ENCODE data around the gene ATE1. TPM values are rescaled to one million over a fixed set of nuclear protein-coding genes. Genes with fewer than 3 reads are reported as not detected.
"Not testable (repeated sequence)": the region's sequence is repeated elsewhere in the genome, so short reads cannot be mapped to it uniquely, and the experiment has no call there.

The ATE1 gene
- total and polyA plus RNA-seq, 2 experiments from 2014 or later: 16.9 to 48.9 TPM

- no peak for DNase-seq (ENCODE audit: low spot score)
- Histone ChIP-seq H2AFZ (no peak overlapping the region), H3K79me2 (peaks cover 9% of the 10 kb centered on the region), H3K27me3 (no peaks in the 10 kb centered on the region), H3K36me3 (replicated peaks; ENCODE audit: insufficient read depth, low read depth) (no peaks in the 10 kb centered on the region), H3K4me1 (ENCODE audit: insufficient read depth) (no peaks in the 10 kb centered on the region), H3K4me3 (no peak overlapping the region), H3K9me2 (replicated peaks; ENCODE audit: insufficient read depth) (no peaks in the 10 kb centered on the region), H4K20me1 (ENCODE audit: insufficient read depth, poor library complexity, severe bottlenecking) (no peaks in the 10 kb centered on the region), H3K27ac (no peak overlapping the region), H3K9me3 (ENCODE audit: low read depth) (no peaks in the 10 kb centered on the region), H3K4me2 (no peak overlapping the region)
- TF ChIP-seq, protein P1, sequence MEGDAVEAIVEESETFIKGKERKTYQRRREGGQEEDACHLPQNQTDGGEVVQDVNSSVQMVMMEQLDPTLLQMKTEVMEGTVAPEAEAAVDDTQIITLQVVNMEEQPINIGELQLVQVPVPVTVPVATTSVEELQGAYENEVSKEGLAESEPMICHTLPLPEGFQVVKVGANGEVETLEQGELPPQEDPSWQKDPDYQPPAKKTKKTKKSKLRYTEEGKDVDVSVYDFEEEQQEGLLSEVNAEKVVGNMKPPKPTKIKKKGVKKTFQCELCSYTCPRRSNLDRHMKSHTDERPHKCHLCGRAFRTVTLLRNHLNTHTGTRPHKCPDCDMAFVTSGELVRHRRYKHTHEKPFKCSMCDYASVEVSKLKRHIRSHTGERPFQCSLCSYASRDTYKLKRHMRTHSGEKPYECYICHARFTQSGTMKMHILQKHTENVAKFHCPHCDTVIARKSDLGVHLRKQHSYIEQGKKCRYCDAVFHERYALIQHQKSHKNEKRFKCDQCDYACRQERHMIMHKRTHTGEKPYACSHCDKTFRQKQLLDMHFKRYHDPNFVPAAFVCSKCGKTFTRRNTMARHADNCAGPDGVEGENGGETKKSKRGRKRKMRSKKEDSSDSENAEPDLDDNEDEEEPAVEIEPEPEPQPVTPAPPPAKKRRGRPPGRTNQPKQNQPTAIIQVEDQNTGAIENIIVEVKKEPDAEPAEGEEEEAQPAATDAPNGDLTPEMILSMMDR (IDR thresholded peaks at IDR 0.05; ENCODE audit: poor library complexity): no peak
- TF ChIP-seq EZH2 (IDR thresholded peaks at IDR 0.05; ENCODE audit: borderline replicate concordance) (no peak), EZH2phosphoT487 (IDR thresholded peaks at IDR 0.05; ENCODE audit: low read depth, severe bottlenecking, unreplicated experiment) (no peak)
- WGBS (ENCODE audit: low lambda C conversion rate, missing lambda C conversion rate): 64% methylated on average over 4 of the region's 4 CpGs
Observed at GRCh38 chr10:121765204-121765603, 162.6 kb downstream of the ATE1 start.

DNA sequence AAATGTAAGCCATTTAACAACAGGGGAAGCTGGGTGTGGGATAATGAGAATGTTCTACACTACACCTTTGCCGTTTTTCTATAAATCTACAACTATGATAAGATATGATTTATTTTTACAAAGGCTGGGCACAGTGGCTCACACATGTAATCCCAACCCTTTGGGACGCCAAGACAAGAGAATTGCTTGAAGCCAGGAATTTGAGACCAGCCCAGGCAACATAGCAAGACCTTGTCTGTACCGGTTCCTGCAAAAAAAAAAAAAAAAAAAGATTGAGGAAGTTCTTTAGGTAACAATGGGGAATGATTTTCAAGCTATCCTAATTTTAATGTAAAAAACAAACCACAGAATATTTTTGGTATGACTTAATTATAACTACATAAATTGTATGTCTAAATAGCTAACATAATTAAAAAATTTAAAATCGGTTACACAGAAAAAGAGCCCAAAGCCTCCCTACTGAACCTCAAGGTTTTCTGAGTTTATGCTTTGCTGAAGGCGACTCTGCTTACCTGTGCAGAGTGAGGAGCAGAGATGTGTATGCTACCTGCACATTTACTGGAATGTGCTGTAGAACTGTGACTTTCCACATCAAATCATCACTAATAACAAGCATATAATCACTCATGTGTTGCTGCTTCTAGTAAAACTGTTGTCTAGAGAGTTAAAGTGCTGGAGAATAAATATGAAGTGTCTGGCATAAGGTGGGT is 163.4 kb downstream of the ATE1 start:
- Histone ChIP-seq H3K4me3 (no peak overlapping the region), H3K27ac (no peak overlapping the region), H2AFZ (no peak overlapping the region), H3K4me2 (no peak overlapping the region), H3K9me3 (ENCODE audit: low read depth) (no peaks in the 10 kb centered on the region), H3K4me1 (ENCODE audit: insufficient read depth) (no peaks in the 10 kb centered on the region), H3K27me3 (no peaks in the 10 kb centered on the region), H4K20me1 (ENCODE audit: insufficient read depth, poor library complexity, severe bottlenecking) (no peaks in the 10 kb centered on the region), H3K36me3 (replicated peaks; ENCODE audit: insufficient read depth, low read depth) (no peaks in the 10 kb centered on the region), H3K9me2 (replicated peaks; ENCODE audit: insufficient read depth) (no peaks in the 10 kb centered on the region), H3K79me2 (peaks cover 9% of the 10 kb centered on the region)
- WGBS (ENCODE audit: low lambda C conversion rate, missing lambda C conversion rate): 87% methylated on average over 5 of the region's 5 CpGs
- DNase-seq (ENCODE audit: low spot score): no peak
- TF ChIP-seq, protein P1 (IDR thresholded peaks at IDR 0.05; ENCODE audit: poor library complexity): no peak
- TF ChIP-seq EZH2phosphoT487 (IDR thresholded peaks at IDR 0.05; ENCODE audit: low read depth, severe bottlenecking, unreplicated experiment) (no peak), EZH2 (IDR thresholded peaks at IDR 0.05; ENCODE audit: borderline replicate concordance) (no peak)

GRCh38 chr10:121757241-121757640 is 170.6 kb downstream of the ATE1 start:
- H3K4me2 ChIP-seq; H3K9me2 ChIP-seq (replicated peaks; ENCODE audit: insufficient read depth): not testable (repeated sequence)
- WGBS (ENCODE audit: low lambda C conversion rate, missing lambda C conversion rate): 100% methylated on average over 1 of the region's 1 CpG

DNA sequence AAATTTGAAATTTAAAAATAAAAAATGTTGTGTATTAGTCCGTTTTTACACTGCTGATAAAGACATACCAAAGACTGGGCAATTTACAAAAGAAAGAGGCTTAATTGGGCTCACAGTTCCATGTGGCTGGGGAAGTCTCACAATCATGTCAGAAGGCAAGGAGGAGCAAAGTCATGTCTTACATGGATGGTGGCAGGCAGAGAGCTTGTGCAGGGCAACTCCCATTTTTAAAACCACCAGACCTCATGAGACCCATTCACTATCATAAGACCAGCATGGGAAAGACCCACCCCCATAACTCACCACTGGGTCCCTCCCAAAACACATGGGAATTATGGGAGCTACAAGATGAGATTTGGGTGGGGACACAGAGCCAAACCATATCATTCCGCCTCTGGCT is 172.3 kb downstream of the ATE1 start:
- not testable (repeated sequence) for H4K20me1 ChIP-seq (ENCODE audit: insufficient read depth, poor library complexity, severe bottlenecking); H3K4me1 ChIP-seq (ENCODE audit: insufficient read depth); H3K79me2 ChIP-seq; DNase-seq (ENCODE audit: low spot score); H3K36me3 ChIP-seq (replicated peaks; ENCODE audit: insufficient read depth, low read depth); H3K4me2 ChIP-seq; H3K4me3 ChIP-seq; H3K27ac ChIP-seq; H3K9me2 ChIP-seq (replicated peaks; ENCODE audit: insufficient read depth); H3K27me3 ChIP-seq; H2AFZ ChIP-seq
- H3K9me3 ChIP-seq (ENCODE audit: low read depth): peaks cover 13% of the 10 kb centered on the region
- 100% methylated on average over 2 of the region's 2 CpGs for WGBS (ENCODE audit: low lambda C conversion rate, missing lambda C conversion rate)

More at GRCh38 chr10:121757241-121757640, 170.6 kb downstream of the ATE1 start:
- H2AFZ ChIP-seq; DNase-seq (ENCODE audit: low spot score); H3K79me2 ChIP-seq; H3K4me3 ChIP-seq; H3K36me3 ChIP-seq (replicated peaks; ENCODE audit: insufficient read depth, low read depth); H3K27me3 ChIP-seq; H3K4me1 ChIP-seq (ENCODE audit: insufficient read depth); H3K27ac ChIP-seq; H4K20me1 ChIP-seq (ENCODE audit: insufficient read depth, poor library complexity, severe bottlenecking): not testable (repeated sequence)
- H3K9me3 ChIP-seq (ENCODE audit: low read depth): peaks cover 13% of the 10 kb centered on the region

All from hepatocyte (in vitro differentiated cells).